ENCODE data around the gene KCNJ2. TPM values are rescaled to one million over a fixed set of nuclear protein-coding genes. Genes with fewer than 3 reads are reported as not detected.

Gene KCNJ2
- total RNA-seq, 1 experiment from 2014 or later = 1.5 TPM

DNA sequence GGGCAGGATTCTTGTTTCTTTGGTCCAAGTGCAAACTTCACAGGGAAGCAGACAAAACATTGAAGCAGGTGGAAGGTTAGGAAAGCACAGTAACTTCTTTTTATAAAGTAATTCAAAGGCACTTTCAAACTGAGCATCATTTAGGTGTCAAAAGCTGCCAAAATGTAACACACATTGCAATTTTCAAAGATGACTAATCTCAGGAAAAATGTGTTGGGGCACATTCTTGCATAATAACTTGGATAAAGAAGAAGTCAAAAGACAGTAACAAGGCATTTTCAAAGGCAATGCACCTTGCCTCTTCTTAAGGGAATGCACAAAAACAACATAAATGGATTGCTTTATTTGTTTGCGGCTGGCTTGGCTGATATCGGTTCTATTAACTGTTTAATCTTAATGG, 3.6 kb downstream of the KCNJ2 start:
- ATAC-seq (no peak), DNase-seq (ENCODE audit: low read depth, low spot score) (no peak)
- TF ChIP-seq SIN3A (IDR thresholded peaks at IDR 0.05; ENCODE audit: borderline replicate concordance, insufficient read depth, low read depth, low read length) (no peak), POLR2AphosphoS5 (IDR thresholded peaks at IDR 0.05; ENCODE audit: low read depth, low read length) (no peak), TCF7L2 (IDR thresholded peaks at IDR 0.05; ENCODE audit: low read depth, low read length) (no peak)
- TF ChIP-seq, protein P1, sequence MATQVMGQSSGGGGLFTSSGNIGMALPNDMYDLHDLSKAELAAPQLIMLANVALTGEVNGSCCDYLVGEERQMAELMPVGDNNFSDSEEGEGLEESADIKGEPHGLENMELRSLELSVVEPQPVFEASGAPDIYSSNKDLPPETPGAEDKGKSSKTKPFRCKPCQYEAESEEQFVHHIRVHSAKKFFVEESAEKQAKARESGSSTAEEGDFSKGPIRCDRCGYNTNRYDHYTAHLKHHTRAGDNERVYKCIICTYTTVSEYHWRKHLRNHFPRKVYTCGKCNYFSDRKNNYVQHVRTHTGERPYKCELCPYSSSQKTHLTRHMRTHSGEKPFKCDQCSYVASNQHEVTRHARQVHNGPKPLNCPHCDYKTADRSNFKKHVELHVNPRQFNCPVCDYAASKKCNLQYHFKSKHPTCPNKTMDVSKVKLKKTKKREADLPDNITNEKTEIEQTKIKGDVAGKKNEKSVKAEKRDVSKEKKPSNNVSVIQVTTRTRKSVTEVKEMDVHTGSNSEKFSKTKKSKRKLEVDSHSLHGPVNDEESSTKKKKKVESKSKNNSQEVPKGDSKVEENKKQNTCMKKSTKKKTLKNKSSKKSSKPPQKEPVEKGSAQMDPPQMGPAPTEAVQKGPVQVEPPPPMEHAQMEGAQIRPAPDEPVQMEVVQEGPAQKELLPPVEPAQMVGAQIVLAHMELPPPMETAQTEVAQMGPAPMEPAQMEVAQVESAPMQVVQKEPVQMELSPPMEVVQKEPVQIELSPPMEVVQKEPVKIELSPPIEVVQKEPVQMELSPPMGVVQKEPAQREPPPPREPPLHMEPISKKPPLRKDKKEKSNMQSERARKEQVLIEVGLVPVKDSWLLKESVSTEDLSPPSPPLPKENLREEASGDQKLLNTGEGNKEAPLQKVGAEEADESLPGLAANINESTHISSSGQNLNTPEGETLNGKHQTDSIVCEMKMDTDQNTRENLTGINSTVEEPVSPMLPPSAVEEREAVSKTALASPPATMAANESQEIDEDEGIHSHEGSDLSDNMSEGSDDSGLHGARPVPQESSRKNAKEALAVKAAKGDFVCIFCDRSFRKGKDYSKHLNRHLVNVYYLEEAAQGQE (IDR thresholded peaks at IDR 0.05; ENCODE audit: insufficient read depth in 1 of 2, low read depth in 2 of 2, low read length in 1 of 2) = no peak
- CTCF ChIA-PET = no interaction called here
- BruUV-seq (replicated peaks) = no TSS peak
- intact Hi-C loops (cut with micrococcal nuclease; ENCODE audit: unreplicated experiment) = loop anchor here (10.0 kb wide), 1 partner anchor 382 kb away; no protein-coding TSS in a partner anchor
- Histone ChIP-seq H3K36me3 (ENCODE audit: control insufficient read depth, insufficient read depth, low read length) (no peaks in the 10 kb centered on the region), H3K27me3 (ENCODE audit: control insufficient read depth, insufficient read depth, low read length) (peaks cover 22% of the 10 kb centered on the region), H3K27ac (ENCODE audit: low read length) (no peak overlapping the region), H3K4me1 (ENCODE audit: control insufficient read depth, insufficient read depth, low read length) (peaks cover 9% of the 10 kb centered on the region; the same call in 1 of the 2 replicates), H3K4me3 (ENCODE audit: low read depth in 2 of 2, low read length in 2 of 2) (no peak overlapping the region), H3K9me3 (ENCODE audit: control insufficient read depth, insufficient read depth, low read depth, low read length) (no peaks in the 10 kb centered on the region)
- in situ Hi-C loops (cut with HindIII; ENCODE audit: low pct_unique_long_range_greater_than_20kb, low sequenced_read_pairs) = no loop called here
- POLR2A ChIA-PET = no interaction called here

DNA sequence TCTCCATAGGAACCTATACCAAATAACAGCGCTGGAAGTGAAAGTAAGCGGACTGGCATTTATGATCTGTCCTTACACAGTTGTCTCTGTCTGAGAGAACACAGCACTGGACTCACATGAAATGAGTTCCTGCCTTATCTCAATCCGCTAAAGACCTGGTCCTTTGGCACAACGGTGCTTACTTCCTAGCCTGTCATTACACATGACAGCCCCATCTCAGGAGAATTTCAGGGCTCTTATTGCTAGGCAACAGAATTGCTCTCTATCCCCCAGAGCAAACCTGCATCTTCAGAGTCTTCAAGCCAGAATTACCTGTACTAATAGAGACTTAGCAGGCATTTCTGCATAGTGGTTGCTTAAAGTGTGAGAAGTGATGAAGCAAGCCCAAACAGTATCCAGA, 4.3 kb downstream of the KCNJ2 start:
- TF ChIP-seq SIN3A (IDR thresholded peaks at IDR 0.05; ENCODE audit: borderline replicate concordance, insufficient read depth, low read depth, low read length) (no peak), TCF7L2 (IDR thresholded peaks at IDR 0.05; ENCODE audit: low read depth, low read length) (no peak), POLR2AphosphoS5 (IDR thresholded peaks at IDR 0.05; ENCODE audit: low read depth, low read length) (no peak)
- TF ChIP-seq, protein P1 (IDR thresholded peaks at IDR 0.05; ENCODE audit: insufficient read depth in 1 of 2, low read depth in 2 of 2, low read length in 1 of 2) = no peak
- TF ChIP-seq, protein P2, sequence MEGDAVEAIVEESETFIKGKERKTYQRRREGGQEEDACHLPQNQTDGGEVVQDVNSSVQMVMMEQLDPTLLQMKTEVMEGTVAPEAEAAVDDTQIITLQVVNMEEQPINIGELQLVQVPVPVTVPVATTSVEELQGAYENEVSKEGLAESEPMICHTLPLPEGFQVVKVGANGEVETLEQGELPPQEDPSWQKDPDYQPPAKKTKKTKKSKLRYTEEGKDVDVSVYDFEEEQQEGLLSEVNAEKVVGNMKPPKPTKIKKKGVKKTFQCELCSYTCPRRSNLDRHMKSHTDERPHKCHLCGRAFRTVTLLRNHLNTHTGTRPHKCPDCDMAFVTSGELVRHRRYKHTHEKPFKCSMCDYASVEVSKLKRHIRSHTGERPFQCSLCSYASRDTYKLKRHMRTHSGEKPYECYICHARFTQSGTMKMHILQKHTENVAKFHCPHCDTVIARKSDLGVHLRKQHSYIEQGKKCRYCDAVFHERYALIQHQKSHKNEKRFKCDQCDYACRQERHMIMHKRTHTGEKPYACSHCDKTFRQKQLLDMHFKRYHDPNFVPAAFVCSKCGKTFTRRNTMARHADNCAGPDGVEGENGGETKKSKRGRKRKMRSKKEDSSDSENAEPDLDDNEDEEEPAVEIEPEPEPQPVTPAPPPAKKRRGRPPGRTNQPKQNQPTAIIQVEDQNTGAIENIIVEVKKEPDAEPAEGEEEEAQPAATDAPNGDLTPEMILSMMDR (IDR thresholded peaks at IDR 0.05) = no peak
- ATAC-seq (no peak), DNase-seq (ENCODE audit: low read depth, low spot score) (no peak)
- BruUV-seq (replicated peaks) = no TSS peak
- in situ Hi-C loops (cut with HindIII; ENCODE audit: low pct_unique_long_range_greater_than_20kb, low sequenced_read_pairs) = no loop called here
- POLR2A ChIA-PET = no interaction called here
- Histone ChIP-seq H3K27me3 (ENCODE audit: control insufficient read depth, insufficient read depth, low read length) (peaks cover 22% of the 10 kb centered on the region), H3K36me3 (ENCODE audit: control insufficient read depth, insufficient read depth, low read length) (no peaks in the 10 kb centered on the region), H3K4me3 (ENCODE audit: low read depth in 2 of 2, low read length in 2 of 2) (no peak overlapping the region), H3K4me1 (ENCODE audit: control insufficient read depth, insufficient read depth, low read length) (peaks cover 5% of the 10 kb centered on the region; the same call in 1 of the 2 replicates), H3K27ac (ENCODE audit: low read length) (no peak overlapping the region), H3K9me3 (ENCODE audit: control insufficient read depth, insufficient read depth, low read depth, low read length) (no peaks in the 10 kb centered on the region)
- CTCF ChIA-PET = no interaction called here
- intact Hi-C loops (cut with micrococcal nuclease; ENCODE audit: unreplicated experiment) = loop anchor here (10.0 kb wide), 1 partner anchor 381 kb away; no protein-coding TSS in a partner anchor
